Measurements from ENCODE around the gene ADCY10.

- TF ChIP-seq, protein P1, sequence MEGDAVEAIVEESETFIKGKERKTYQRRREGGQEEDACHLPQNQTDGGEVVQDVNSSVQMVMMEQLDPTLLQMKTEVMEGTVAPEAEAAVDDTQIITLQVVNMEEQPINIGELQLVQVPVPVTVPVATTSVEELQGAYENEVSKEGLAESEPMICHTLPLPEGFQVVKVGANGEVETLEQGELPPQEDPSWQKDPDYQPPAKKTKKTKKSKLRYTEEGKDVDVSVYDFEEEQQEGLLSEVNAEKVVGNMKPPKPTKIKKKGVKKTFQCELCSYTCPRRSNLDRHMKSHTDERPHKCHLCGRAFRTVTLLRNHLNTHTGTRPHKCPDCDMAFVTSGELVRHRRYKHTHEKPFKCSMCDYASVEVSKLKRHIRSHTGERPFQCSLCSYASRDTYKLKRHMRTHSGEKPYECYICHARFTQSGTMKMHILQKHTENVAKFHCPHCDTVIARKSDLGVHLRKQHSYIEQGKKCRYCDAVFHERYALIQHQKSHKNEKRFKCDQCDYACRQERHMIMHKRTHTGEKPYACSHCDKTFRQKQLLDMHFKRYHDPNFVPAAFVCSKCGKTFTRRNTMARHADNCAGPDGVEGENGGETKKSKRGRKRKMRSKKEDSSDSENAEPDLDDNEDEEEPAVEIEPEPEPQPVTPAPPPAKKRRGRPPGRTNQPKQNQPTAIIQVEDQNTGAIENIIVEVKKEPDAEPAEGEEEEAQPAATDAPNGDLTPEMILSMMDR (IDR thresholded peaks at IDR 0.05; ENCODE audit: insufficient read depth, low read depth, low read length): no peak
- TF ChIP-seq EZH2 (IDR thresholded peaks at IDR 0.05; ENCODE audit: insufficient read depth, low read length): no peak
These were observed 122.4 kb downstream of the ADCY10 start for GRCh38 chr1:167791281-167792187.
